ENCODE results near the gene KMT5C. TPM values are rescaled to one million over a fixed set of nuclear protein-coding genes. Genes with fewer than 3 reads are reported as not detected.

The KMT5C gene
- total RNA-seq, 2 donors from 2014 or later, result 9.7 to 22.1 TPM

- H3K27ac Mint-ChIP-seq, result peak overlapping the region; percentile 98 to 99
- H3K9me3 Mint-ChIP-seq, result no peaks in the 10 kb centered on the region
- no peaks in the 10 kb centered on the region for H3K27me3 Mint-ChIP-seq
- ATAC-seq, result peak; percentile 88 to 90
- H3K4me1 Mint-ChIP-seq (ENCODE audit: low read depth in 2 of 2), result peaks cover 59 to 62% of the 10 kb centered on the region in 2 donors
- peaks cover 11% of the 10 kb centered on the region for H3K36me3 Mint-ChIP-seq
- DNase-seq (ENCODE audit: low spot score), result peak; percentile 95
- H3K4me3 Mint-ChIP-seq, result peak overlapping the region; percentile 98
These were observed 45.4 kb downstream of the KMT5C start for GRCh38 chr19:55384920-55385723.

GRCh38 chr19:55385724-55386492 is 46.2 kb downstream of the KMT5C start, which contains the start of gene RPL28:
TSS of gene RPL28 (plus strand) at chr19:55385932. CDS start at chr19:55386358, 426 bp downstream.
- Mint-ChIP-seq H3K9me3 (no peaks in the 10 kb centered on the region), H3K27me3 (no peaks in the 10 kb centered on the region), H3K4me1 (ENCODE audit: low read depth in 2 of 2) (peaks cover 62 to 64% of the 10 kb centered on the region in 2 donors), H3K4me3 (peak within 1 kb of the TSS; percentile 98), H3K36me3 (peaks cover 11% of the 10 kb centered on the region), H3K27ac (peak within 1 kb of the TSS; percentile 98 to 99)
- DNase-seq (ENCODE audit: low spot score) (peak; percentile 98), ATAC-seq (peak; percentile 86 to 93)

- H3K9me3 Mint-ChIP-seq, result no peaks in the 10 kb centered on the region
- no peak for ATAC-seq
- DNase-seq (ENCODE audit: low spot score), result no peak
These were observed 46.9 kb downstream of the KMT5C start for GRCh38 chr19:55386493-55386971.

GRCh38 chr19:55387736-55388497 is 48.2 kb downstream of the KMT5C start:
- no peaks in the 10 kb centered on the region for H3K9me3 Mint-ChIP-seq
- peak overlapping the region; percentile 98 for H3K4me3 Mint-ChIP-seq
- H3K4me1 Mint-ChIP-seq (ENCODE audit: low read depth in 2 of 2), result peaks cover 48 to 51% of the 10 kb centered on the region in 2 donors
- peaks cover 11% of the 10 kb centered on the region for H3K36me3 Mint-ChIP-seq
- no peak for ATAC-seq
- H3K27me3 Mint-ChIP-seq, result no peaks in the 10 kb centered on the region
- DNase-seq (ENCODE audit: low spot score), result no peak
- peak overlapping the region; percentile 98 to 99 for H3K27ac Mint-ChIP-seq

More at GRCh38 chr19:55386493-55386971, 46.9 kb downstream of the KMT5C start:
- Mint-ChIP-seq H3K4me3 (peak overlapping the region; percentile 98), H3K27ac (peak overlapping the region; percentile 98 to 99), H3K27me3 (no peaks in the 10 kb centered on the region), H3K36me3 (peaks cover 11% of the 10 kb centered on the region), H3K4me1 (ENCODE audit: low read depth in 2 of 2) (peaks cover 62% of the 10 kb centered on the region in 2 donors)

GRCh38 chr19:55389386-55390317 is 50.0 kb downstream of the KMT5C start:
- Mint-ChIP-seq H3K27ac (peak overlapping the region; percentile 47 to 73), H3K4me3 (peak overlapping the region; percentile 68), H3K27me3 (no peaks in the 10 kb centered on the region), H3K9me3 (no peaks in the 10 kb centered on the region), H3K4me1 (ENCODE audit: low read depth in 2 of 2) (peaks cover 40 to 43% of the 10 kb centered on the region in 2 donors), H3K36me3 (peaks cover 11% of the 10 kb centered on the region)
- DNase-seq (ENCODE audit: low spot score) (peak; percentile 49), ATAC-seq (no peak)

GRCh38 chr19:55390461-55390880 is 50.8 kb downstream of the KMT5C start:
- DNase-seq (ENCODE audit: low spot score) (no peak), ATAC-seq (no peak)
- Mint-ChIP-seq H3K36me3 (peaks cover 11% of the 10 kb centered on the region), H3K9me3 (no peaks in the 10 kb centered on the region), H3K4me3 (peak overlapping the region; percentile 15), H3K27ac (no peak overlapping the region), H3K27me3 (no peaks in the 10 kb centered on the region), H3K4me1 (ENCODE audit: low read depth in 2 of 2) (peaks cover 35 to 40% of the 10 kb centered on the region in 2 donors)

- peak in 1 of 2 donors; percentile 7 for ATAC-seq
- Mint-ChIP-seq H3K9me3 (no peaks in the 10 kb centered on the region), H3K4me3 (no peak overlapping the region), H3K4me1 (ENCODE audit: low read depth in 2 of 2) (peaks cover 27 to 34% of the 10 kb centered on the region in 2 donors), H3K36me3 (peaks cover 7% of the 10 kb centered on the region), H3K27me3 (no peaks in the 10 kb centered on the region), H3K27ac (no peak overlapping the region)
- peak; percentile 54 for DNase-seq (ENCODE audit: low spot score)
These were observed 51.6 kb downstream of the KMT5C start for GRCh38 chr19:55391191-55391670.

- no peaks in the 10 kb centered on the region for H3K27me3 Mint-ChIP-seq
- H3K4me3 Mint-ChIP-seq, result no peak overlapping the region
- H3K4me1 Mint-ChIP-seq (ENCODE audit: low read depth in 2 of 2), result peaks cover 20 to 27% of the 10 kb centered on the region in 2 donors
- H3K27ac Mint-ChIP-seq, result no peak overlapping the region
- ATAC-seq (no peak), DNase-seq (ENCODE audit: low spot score) (peak; percentile 35)
- no peaks in the 10 kb centered on the region for H3K36me3 Mint-ChIP-seq
- H3K9me3 Mint-ChIP-seq, result no peaks in the 10 kb centered on the region
These were observed 52.3 kb downstream of the KMT5C start for GRCh38 chr19:55391702-55392615.

GRCh38 chr19:55392820-55393761 is 53.4 kb downstream of the KMT5C start:
- ATAC-seq, result no peak
- DNase-seq (ENCODE audit: low spot score), result no peak
- Mint-ChIP-seq H3K27ac (no peak overlapping the region), H3K4me3 (no peak overlapping the region), H3K9me3 (no peaks in the 10 kb centered on the region), H3K4me1 (ENCODE audit: low read depth in 2 of 2) (peaks cover 17 to 22% of the 10 kb centered on the region in 2 donors), H3K36me3 (no peaks in the 10 kb centered on the region), H3K27me3 (no peaks in the 10 kb centered on the region)

All from natural killer cell treated with Interleukin-12 subunit alpha and Interleukin-12 subunit beta and Interleukin-15 and Interleukin-18, amount 100 ng/mL, for 72 hours (primary cell).